ENCODE results near the gene GPC5. TPM values are rescaled to one million over a fixed set of nuclear protein-coding genes. Genes with fewer than 3 reads are reported as not detected.

The GPC5 gene
- total and polyA plus RNA-seq, 2 of the 13 experiments (the other 11 are each of a cell fraction or from before 2014, with no cell fraction given) = 0.02 to 0.07 TPM

GRCh38 chr13:91557328-91558090 lies 159.1 kb downstream of the GPC5 start:
- no peaks in the 10 kb centered on the region for H4K20me1 ChIP-seq (ENCODE audit: insufficient read depth, low read length)
- H3K27ac ChIP-seq (ENCODE audit: extremely low read length, insufficient read depth, low read length) = no peak overlapping the region
- POLR2A ChIA-PET = no interaction called here
- no peak for ATAC-seq
- H3K4me1 ChIP-seq (ENCODE audit: insufficient read depth, low read length) = no peaks in the 10 kb centered on the region
- H3K9ac ChIP-seq (ENCODE audit: insufficient read depth, low read depth, low read length) = no peak overlapping the region
- TF ChIP-seq, protein P1, sequence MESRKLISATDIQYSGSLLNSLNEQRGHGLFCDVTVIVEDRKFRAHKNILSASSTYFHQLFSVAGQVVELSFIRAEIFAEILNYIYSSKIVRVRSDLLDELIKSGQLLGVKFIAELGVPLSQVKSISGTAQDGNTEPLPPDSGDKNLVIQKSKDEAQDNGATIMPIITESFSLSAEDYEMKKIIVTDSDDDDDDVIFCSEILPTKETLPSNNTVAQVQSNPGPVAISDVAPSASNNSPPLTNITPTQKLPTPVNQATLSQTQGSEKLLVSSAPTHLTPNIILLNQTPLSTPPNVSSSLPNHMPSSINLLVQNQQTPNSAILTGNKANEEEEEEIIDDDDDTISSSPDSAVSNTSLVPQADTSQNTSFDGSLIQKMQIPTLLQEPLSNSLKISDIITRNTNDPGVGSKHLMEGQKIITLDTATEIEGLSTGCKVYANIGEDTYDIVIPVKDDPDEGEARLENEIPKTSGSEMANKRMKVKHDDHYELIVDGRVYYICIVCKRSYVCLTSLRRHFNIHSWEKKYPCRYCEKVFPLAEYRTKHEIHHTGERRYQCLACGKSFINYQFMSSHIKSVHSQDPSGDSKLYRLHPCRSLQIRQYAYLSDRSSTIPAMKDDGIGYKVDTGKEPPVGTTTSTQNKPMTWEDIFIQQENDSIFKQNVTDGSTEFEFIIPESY (CRISPR knock-in tag; IDR thresholded peaks at IDR 0.05) = no peak
- TF ChIP-seq TEF (CRISPR knock-in tag; IDR thresholded peaks at IDR 0.05) = no peak
- no peaks in the 10 kb centered on the region for H3K79me2 ChIP-seq (ENCODE audit: insufficient read depth, low read length)
- CTCF ChIA-PET (ENCODE audit: low intra/inter-chr PET ratio, low total read pairs) = no interaction called here
- intact Hi-C loops (cut with micrococcal nuclease; ENCODE audit: unreplicated experiment) (loop anchor here (10.0 kb wide), 1 partner anchor 1927 kb away; no protein-coding TSS in a partner anchor), in situ Hi-C loops (cut with HindIII; ENCODE audit: extremely low pct_ligation_motif_present, low pct_unique_long_range_greater_than_20kb) (no loop called here)
- no peak overlapping the region for H3K4me3 ChIP-seq (replicated peaks in 1 of 3; ENCODE audit: insufficient read depth in 1 of 3, low read depth in 2 of 3, low read length in 3 of 3)
- FAIRE-seq = no peak
- under 1% methylated on average over 5 of the region's 5 CpGs for WGBS (ENCODE audit: low lambda C conversion rate)
- no TSS peak for BruUV-seq (replicated peaks)
- no peaks in the 10 kb centered on the region for H3K27me3 ChIP-seq (ENCODE audit: control insufficient read depth in 1 of 2, insufficient read depth in 2 of 2, low read length in 2 of 2)
- DNase-seq (ENCODE audit: low spot score) = no peak
- no peak overlapping the region for H3K4me2 ChIP-seq (ENCODE audit: low read depth, low read length)
- H3K9me3 ChIP-seq (ENCODE audit: low read length) = no peaks in the 10 kb centered on the region
- H2AFZ ChIP-seq (ENCODE audit: low read length) = no peak overlapping the region
- no peaks in the 10 kb centered on the region for H3K36me3 ChIP-seq (replicated peaks in 1 of 2; ENCODE audit: control insufficient read depth in 1 of 2, insufficient read depth in 2 of 2, low read length in 2 of 2)

- Histone ChIP-seq H2AFZ (ENCODE audit: low read length) (no peak overlapping the region), H3K79me2 (ENCODE audit: insufficient read depth, low read length) (no peaks in the 10 kb centered on the region), H4K20me1 (ENCODE audit: insufficient read depth, low read length) (no peaks in the 10 kb centered on the region), H3K4me1 (ENCODE audit: insufficient read depth, low read length) (no peaks in the 10 kb centered on the region), H3K4me2 (ENCODE audit: low read depth, low read length) (no peak overlapping the region), H3K9ac (ENCODE audit: insufficient read depth, low read depth, low read length) (no peak overlapping the region), H3K36me3 (replicated peaks in 1 of 2; ENCODE audit: control insufficient read depth in 1 of 2, insufficient read depth in 2 of 2, low read length in 2 of 2) (no peaks in the 10 kb centered on the region), H3K4me3 (replicated peaks in 1 of 3; ENCODE audit: insufficient read depth in 1 of 3, low read depth in 2 of 3, low read length in 3 of 3) (no peak overlapping the region), H3K27ac (ENCODE audit: extremely low read length, insufficient read depth, low read length) (no peak overlapping the region), H3K9me3 (ENCODE audit: low read length) (no peaks in the 10 kb centered on the region), H3K27me3 (ENCODE audit: control insufficient read depth in 1 of 2, insufficient read depth in 2 of 2, low read length in 2 of 2) (no peaks in the 10 kb centered on the region)
- 0% methylated on average over 5 of the region's 5 CpGs for WGBS (ENCODE audit: low lambda C conversion rate)
- in situ Hi-C loops (cut with HindIII; ENCODE audit: extremely low pct_ligation_motif_present, low pct_unique_long_range_greater_than_20kb) = no loop called here
- FAIRE-seq (no peak), DNase-seq (ENCODE audit: low spot score) (no peak), ATAC-seq (no peak)
- intact Hi-C loops (cut with micrococcal nuclease; ENCODE audit: unreplicated experiment) = no loop called here
- CTCF ChIA-PET (ENCODE audit: low intra/inter-chr PET ratio, low total read pairs) = no interaction called here
- no TSS peak for BruUV-seq (replicated peaks)
- POLR2A ChIA-PET = no interaction called here
- TF ChIP-seq, protein P2, sequence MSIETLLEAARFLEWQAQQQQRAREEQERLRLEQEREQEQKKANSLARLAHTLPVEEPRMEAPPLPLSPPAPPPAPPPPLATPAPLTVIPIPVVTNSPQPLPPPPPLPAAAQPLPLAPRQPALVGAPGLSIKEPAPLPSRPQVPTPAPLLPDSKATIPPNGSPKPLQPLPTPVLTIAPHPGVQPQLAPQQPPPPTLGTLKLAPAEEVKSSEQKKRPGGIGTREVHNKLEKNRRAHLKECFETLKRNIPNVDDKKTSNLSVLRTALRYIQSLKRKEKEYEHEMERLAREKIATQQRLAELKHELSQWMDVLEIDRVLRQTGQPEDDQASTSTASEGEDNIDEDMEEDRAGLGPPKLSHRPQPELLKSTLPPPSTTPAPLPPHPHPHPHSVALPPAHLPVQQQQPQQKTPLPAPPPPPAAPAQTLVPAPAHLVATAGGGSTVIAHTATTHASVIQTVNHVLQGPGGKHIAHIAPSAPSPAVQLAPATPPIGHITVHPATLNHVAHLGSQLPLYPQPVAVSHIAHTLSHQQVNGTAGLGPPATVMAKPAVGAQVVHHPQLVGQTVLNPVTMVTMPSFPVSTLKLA (IDR thresholded peaks at IDR 0.05) = 0 out of 2 replicates have a peak, but pooled peaks have one; percentile 27
- no peak for TF ChIP-seq ETS1 (CRISPR knock-in tag; IDR thresholded peaks at IDR 0.05)
Measured at GRCh38 chr13:91563799-91564198, 165.4 kb downstream of the GPC5 start.

All from HepG2 (cell line).